GOT3 (cell line): ENCODE results near the gene ZNF627.
A peak's percentile ranks its signal among the peaks of the same experiment; 100 is the strongest.
"Not testable (repeated sequence)": the region's sequence is repeated elsewhere in the genome, so short reads cannot be mapped to it uniquely, and the experiment has no call there.

ENCODE experiments used
- DNase-seq: peaks from one replicate; lab custom pipeline; 2025; ENCODE audit warnings: mixed read lengths; lab: John Stamatoyannopoulos, UW

The ZNF627 gene

DNA sequence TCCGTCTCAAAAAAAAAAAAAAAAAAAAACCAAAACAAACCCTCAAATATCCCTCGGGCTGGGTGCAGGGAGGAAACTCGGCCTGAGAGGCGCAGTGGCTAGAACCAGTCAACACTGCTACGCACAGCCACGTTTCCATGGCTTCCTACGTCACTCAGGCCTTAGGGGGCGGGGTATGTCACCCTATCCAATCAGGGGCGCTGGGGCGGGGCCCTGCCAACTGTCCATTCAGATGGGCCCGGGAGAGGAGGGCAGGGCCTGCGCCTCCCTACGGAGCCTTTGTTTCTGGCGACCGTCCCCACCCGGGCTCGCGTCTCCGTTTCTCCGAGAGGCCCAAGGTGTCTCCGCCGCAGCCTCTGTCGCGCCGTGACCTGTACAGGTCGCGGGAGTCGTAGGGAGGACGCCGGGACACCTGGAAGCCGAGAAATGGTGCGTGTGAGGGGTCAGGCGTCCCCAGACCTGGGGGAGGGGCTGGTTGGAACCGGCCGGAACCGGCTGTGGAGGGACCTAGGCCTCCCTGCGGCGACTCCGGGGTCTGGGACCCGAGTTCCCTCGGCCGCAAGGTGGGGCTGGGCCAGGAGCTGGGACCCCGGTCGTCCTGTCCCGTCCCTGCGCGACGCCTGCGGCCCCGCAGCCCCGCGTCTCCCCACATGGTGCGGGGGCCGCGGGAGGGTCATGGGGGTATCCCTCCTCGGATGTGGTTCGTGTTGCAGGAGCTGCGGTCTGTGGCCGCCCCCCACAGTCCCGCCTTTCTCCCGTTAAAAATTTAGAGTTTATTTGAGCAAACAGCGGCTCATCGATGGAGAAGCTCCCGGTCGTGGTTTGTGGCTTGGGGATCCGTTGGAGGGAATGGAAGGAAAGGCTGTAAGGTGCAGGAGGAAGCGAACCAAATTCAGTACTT lies at the start of gene ZNF627:
TSS of gene ZNF627 (plus strand) at position 282 of the 901 bp plus-strand sequence. CDS start at position 427, 145 bp downstream.
- DNase-seq = peak; percentile 82

DNA sequence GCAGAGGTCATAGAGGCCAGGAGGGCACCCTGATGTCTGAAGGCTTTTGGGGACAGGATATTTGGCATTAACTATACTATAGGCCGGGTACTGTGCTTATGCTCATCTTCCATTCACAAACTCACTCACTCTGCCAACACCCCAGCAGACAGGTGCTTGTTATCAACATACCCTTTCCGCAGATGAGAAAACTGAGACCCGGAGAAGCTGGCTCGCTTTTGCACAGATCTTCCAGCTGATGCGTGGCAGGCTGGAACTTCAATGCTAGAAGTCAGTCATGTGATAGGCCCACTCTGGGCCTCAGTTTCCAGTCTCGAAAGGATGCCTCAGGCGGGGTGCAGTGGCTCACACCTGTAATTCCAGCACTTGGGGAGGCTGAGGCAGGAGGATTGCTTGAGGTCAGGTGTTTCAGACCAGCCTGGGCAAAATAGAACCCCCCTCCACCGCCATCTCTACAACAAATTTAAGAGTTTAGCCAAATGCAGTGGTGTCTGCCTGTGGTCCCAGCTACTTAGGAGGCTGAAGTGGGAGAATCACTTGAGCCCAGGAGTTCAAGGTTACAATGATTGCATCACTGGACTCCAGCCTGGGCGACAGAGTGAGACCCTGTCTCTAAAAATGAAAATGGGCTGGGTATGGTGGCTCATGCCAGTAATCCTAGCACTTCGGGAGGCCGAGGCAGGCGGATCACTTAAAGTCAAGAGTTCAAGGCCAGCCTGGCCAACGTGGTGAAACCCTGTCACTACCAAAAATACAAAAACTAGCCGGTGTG lies 49.2 kb upstream of the ZNF627 start:
- no peak for DNase-seq

DNA sequence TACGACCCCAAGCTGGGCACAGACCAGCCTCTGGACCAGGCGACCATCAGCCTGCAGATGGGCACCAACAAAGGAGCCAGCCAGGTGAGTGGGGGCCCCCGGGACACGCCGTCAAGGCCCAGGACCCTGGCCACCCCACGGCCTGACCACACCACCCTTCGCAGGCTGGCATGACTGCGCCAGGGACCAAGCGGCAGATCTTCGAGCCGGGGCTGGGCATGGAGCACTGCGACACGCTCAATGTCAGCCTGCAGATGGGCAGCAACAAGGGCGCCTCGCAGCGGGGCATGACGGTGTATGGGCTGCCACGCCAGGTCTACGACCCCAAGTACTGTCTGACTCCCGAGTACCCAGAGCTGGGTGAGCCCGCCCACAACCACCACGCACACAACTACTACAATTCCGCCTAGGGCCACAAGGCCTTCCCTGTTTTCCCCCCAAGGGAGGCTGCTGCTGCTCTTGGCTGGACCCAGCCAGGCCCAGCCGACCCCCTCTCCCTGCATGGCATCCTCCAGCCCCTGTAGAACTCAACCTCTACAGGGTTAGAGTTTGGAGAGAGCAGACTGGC lies 47.8 kb upstream of the ZNF627 start:
- DNase-seq = no peak

DNA sequence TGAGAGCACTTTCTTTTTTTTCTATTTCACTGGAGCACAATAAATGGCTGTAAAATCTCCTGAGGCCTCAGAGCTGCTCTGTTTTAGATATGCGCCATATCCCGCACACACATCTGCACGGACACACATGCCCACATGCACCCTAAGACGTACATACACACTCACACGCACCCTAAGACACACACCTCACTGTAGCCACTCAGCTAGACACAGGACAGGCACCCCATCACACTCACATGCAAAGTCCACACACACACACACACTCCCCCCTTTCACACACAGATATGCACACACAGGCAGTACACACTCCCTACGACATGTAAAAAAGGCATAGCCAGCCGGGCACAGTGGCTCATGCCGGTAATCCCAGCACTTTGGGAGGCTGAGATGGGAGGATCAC lies 47.0 kb upstream of the ZNF627 start:
- DNase-seq = no peak

DNA sequence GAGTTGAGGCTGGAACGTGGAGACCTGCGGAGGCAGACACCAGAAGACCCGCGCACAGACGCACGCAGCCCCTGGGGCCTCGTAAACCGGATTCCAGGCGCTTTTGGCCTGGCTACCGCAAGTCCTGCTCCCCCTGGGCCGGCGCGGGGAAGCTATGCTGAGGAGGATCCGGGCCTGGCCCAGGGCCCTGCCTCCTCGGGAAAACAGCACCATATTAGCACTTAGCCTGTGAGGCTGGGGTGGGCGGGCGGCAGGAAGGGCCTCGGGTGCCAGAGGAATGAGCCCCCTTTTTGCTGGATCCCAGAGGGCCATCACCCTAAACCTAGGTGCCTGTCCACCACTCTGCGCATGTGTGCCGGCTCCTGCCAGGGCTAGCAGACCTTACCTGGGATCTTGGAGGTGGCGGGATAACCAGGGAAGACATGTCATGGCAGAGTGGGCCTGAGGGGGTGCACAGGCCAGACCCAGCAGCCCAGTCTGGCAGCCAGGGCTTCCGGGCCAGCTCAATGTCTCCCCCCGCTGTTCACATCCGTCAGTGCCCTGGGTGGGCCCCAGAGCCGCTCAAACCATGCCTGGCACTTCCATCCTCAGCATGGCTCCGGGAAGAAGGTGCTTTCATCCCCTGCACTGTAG lies 45.6 kb upstream of the ZNF627 start:
- DNase-seq = no peak

DNA sequence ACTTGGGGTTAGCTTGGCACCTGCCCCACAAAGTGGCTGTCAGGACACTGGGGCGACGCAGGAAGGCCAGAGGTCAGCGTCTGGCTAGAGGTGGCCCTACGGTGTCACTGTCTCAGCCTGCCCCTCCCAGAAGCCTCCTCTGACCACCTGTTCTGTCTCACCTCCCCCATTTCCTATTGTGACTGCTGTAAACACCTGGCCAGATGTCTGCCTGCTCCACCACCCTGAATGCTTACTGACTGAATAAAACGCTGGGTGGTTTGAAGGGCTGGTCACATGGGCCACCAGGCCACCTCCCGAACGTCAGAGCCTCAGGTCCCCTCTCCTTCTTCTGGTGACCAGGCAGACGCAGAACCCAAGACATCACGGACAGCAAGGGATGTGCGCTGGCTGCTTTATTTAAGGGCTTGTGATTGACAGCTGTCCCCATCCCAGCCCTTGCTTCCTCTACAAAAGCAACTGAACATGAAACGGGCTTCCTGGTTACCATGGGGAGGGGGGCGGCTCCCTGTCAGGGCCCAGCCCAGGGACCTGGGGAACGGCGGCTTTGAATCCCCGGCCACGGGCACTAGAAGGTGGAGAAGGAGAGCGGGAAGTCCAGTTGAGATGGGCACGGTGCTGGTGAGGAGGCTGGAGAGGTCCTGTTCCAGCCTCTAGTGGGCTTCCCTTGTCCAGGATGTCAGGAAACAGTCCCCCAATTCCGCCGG lies 44.5 kb upstream of the ZNF627 start:
- DNase-seq = no peak

DNA sequence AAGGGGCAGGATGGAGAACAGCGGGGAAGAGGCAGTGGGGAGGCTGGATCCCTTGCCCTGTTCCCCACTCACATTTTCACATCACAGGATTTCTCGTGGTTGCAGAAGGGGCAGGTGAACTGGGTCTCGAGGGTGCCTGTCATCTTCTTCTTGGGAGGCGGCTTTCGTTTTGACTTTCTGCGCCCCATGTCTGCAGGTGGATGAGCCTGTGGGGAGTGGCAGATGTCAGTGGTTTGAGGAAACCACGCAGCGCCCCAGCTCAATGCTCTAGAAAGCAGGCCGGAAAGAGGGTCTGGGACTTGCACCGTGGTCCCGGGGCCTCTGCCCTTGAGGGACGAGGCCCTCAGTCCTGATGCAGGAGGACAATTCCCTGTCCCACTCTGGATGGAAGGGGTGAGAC lies 43.1 kb upstream of the ZNF627 start:
- no peak for DNase-seq

DNA sequence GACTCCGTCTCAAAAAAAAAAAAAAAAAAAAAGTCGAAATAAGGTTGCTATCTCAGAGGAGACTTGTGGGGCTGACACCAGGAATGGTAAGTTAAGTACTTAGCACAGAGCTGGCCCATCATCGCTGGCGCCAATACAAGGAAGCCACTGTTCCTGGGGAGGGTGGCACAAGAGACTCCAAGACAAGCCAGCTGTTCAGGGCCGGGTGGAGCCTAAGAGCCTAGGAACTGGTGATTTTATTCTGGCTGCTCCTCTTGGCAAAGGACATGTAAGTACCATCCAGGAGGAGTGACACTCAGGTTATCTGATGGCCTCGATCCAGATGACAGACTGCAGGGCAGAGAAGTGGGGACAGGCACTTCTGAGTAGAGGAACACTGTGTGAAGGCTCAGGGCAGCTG lies 42.0 kb upstream of the ZNF627 start:
- no peak for DNase-seq

DNA sequence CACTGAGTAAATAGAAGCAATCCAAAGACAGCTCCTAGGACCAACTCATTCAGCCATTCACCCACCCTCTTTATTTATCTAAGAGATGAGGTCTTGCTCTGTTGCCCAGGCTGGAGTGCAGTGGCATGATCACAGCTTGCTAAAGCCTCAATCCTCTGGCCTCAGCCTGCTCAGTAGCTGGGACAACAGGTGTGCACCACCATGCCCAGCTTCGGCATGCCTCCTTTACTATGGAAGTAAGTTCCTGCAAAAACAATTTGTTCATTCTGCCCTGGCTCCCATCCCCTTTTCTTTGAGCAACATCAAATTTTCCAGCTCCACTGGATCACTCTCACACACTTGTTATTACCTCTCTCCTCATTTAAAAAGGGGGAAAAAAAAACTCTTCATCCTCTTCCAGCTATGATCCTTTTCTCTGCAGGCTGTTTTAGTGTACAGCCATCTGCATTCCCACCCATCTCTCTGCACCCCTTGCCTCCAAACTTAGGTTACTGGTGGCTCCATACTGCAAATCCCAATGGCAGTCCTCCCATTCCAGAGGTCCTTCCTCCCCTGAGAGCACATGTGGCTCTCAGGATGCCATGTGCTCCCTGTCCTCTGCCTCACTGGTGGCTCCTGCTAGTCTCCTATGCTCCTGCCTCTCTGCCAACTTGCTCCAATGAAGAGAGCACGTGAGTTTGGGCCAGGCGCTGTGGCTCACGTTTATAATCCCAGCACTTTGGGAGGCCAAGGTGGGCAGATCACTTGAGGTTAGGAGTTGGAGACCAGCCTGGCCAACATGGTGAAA lies 40.5 kb upstream of the ZNF627 start:
- no peak for DNase-seq

DNA sequence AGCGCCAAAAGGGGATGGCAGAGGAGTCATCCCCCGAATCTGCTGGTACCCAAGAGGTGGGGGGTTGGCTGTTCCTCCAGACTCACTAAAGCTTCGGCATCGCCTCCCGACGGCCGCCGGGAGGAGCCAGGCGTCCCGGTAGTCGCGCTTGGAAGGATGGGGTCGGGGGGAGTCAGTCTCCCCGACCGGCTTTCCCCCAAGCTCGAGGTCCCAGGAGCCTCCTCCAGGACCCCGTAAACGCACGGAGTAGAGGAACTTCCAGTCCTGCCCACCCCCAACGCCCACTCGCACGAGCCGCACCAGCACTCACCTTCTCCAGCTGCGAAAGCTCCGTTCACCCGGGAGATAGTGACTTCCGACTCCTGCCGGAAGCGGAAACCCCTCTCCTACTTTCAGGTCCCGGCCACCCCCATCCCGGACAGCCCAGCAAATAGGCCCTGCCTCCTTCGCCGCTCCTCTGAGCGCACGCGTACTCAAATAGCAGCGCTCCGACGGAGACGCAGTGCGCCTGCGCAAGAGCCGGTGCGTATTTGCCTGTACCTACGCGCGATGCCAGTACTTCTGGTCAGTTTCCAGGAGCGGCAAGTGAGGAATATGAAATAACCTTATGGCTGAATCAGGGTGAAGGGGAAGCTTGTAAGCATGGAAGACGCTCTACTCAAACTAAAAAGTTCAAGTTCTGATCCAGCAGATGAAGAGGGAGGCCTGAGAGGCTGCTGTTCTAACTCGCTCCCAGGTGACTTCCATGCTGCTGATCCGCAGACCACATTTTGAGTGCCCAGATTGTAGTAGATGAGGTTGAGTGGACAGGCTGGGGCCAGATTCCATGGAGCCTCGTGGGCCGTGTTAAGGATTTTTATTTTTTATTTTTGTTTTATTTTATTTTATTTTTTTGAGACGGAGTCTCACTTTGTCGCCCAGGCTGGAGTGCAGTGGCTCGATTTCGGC lies 38.1 kb upstream of the ZNF627 start, which contains the start of gene ELOF1:
TSS of gene ELOF1 (minus strand) at position 350 of the 948 bp plus-strand sequence. CDS start 4,883 bp downstream, outside the sequence.
- peak; percentile 86 for DNase-seq

DNA sequence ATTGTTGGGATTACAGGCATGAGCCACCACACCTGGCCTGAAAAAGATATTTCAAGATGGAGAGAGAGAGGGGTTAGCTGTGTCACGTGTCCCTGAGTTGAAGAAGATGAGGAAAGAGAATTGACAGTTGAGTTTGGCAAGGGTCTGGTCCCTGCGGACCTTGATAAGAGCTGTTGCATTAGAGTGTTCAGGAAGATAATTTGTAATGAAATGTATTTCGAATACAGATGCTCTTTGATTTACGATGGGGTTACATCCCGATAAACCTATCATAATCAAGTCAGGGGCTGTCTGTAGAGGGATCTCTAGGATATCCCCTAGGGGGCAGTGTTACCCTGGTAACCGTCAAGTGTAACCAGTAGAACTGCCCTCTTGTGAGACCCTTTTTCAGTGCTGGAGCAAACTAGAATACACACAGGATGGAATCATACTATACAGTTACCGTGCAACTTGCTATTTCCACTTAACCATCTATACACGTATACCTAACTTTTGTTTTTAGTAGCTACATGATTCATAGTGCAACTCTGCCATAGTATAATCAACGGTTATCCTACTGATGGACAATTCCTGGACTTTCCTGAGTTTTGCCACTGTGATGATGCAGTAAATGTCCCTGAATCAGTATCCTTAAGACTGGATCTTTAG lies 36.8 kb upstream of the ZNF627 start:
- no peak for DNase-seq

DNA sequence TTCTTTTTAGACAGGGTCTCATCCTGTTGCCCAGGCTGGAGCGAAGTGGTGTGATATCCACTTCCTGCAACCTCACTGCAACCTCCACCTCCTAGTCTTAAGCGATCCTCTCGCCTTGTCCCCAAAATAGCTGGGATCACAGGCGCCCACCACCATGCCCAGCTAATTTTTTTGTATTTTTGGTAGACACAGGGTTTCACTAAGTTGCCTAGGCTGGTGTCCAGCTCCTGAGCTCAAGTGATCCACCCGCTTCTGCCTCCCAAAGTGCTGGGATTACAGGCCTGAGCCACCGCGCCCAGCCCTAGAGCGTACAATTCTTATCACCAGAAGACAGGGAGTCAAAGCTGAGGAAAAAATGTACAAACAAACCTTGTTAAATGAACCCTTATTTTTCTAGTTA lies 33.8 kb upstream of the ZNF627 start:
- no peak for DNase-seq

DNA sequence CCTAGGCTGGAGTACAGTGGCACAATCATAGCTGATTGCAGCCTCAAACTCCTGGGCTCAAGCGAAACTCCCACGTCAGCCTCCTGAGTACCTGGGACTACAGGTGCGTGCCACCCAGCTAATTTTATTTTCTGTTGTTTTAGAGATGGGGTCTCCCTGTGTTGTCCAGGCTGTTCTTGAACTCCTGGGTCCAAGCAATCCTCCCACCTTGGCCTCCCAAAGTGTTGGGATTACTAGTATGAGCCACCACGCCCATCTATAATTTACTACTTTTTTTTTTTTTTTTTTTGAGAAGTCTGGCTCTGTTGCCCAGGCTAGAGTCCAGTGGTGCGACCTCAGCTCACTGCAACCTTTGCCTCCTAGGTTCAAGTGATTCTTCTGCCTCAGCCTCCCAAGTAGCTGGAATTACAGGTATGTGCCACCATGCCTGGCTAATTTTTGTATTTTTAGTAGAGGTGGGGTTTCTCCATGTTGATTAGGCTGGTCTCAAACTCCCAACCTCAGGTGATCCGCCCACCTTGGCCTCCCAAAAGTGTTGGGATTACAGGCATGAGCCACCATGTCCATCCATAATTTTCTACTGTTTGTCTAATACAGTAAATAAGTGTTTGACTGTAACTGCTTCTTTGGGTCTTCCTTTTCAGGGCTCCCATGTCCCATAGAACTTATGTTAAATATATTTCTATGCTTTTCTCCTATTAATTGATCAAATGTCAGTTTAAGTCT lies 33.0 kb upstream of the ZNF627 start:
- not testable (repeated sequence) for DNase-seq

DNA sequence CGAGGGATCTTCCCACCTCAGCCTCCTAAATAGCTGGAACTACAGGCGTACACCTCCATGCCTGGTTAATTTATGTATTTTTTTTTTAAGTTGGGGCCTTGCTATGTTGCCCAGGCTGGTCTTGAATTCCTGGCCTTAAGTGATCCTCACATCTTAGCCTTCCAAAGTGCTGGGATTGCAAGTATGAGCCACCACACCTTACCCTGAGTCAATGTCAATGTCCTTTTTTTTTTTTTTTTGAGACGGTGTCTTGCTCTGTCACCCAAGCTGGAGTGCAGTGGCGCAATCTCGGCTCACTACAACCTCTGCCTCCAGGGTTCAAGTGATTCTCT lies 31.7 kb upstream of the ZNF627 start:
- not testable (repeated sequence) for DNase-seq

DNA sequence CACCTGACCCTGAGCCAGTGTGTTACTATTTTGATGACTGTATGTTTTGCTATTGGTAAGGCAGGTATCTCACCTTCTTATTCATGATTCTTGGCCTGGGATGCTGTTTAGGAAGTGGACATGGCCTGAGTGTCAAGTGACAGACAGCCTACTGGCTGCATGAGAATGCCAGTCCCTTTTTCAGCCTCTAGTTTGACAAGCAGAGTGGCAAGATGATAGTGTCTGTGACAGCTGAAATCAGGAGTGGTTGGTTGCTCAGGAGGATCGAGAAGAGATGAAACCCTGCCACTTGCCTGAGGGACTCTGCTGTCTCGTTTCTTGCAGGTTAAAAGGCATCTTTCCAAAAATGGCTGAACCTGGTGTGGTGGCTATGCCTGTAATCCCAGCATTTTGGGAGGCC lies 31.1 kb upstream of the ZNF627 start:
- no peak for DNase-seq

DNA sequence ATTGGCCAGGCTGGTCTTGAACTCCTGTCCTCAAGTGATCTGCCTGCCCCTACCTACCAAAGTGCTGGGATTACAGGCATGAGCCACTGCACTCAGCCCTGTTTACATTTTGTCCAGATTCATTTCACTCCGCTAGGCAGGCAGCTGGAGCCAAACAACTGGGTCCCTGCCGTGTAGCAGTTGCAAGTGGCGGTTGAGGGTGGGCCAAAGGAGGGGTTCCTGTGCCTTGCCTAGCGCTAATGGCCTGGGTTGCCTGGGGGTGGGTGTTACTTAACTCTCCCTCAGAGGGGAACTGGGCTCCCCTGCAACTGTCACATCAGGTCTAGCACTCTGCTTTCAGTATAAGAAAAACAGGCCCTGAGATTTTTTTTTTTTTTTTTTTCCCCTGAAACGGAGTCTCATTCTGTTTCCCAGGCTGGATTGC lies 27.2 kb upstream of the ZNF627 start:
- DNase-seq = no peak

DNA sequence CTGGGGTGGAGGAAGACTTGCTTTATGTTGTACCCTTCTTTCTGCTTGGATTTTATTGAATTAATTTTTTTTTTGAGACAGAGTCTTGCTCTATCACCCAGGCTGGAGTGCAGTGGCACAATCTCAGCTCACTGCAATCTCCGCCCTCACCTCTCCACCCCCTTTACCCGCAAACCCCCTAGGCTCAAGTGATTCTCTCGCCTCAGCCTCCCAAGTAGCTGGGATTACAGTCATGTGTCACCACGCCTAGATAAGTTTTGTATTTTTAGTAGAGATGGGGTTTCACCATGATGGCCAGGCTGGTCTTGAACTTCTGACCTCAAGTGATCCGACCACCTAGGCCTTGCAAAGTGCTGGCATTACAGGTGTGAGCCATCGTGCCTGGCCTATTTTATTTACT lies 23.9 kb upstream of the ZNF627 start:
- not testable (repeated sequence) for DNase-seq

DNA sequence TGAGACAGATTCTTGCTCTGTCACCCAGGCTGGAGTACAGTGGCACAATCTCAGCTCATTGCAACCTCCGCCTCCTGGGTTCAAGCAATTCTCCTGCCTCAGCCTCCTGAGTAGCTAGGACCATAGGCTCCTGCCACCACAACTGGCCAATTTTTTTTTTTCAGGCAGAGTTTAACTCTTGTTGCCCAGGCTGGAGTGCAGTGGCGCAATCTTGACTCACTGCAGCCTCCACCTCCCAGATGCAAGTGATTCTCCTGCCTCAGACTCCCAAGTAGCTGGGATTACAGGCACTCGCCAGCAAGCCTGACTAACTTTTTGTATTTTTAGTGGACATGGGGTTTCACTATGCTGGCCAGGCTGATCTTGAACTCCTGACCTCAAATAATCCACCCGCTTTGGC lies 23.5 kb upstream of the ZNF627 start:
- not testable (repeated sequence) for DNase-seq
